T-helper 17 cell (primary cell): Measurements from ENCODE around the gene SHC3. TPM values are rescaled to one million over a fixed set of nuclear protein-coding genes. Genes with fewer than 3 reads are reported as not detected.

Source experiments
- ATAC-seq: fragments of 150-1000 bp; cut with Tn5 transposase; 2 replicates; pipeline ENCODE4 v1.10.0; 2021; ENCODE audit warnings: mild to moderate bottlenecking, moderate library complexity
- DNase-seq, 3 donors: peaks; one replicate each; pipeline versions ENCODE4 v3.0.0 to v3.0.0-alpha.2; 2020 to 2021
- H3K9me3 ChIP-seq: one replicate; pipeline ENCODE4 v1.7.0; 2013; ENCODE audit warnings: low read length, mild to moderate bottlenecking; ENCODE audit not compliant: control insufficient read depth, poor library complexity, severe bottlenecking
- H3K27ac Mint-ChIP-seq: one replicate; pipeline ENCODE4 v1.8.0; 2022; ENCODE audit warnings: mild to moderate bottlenecking, moderate library complexity, mixed read lengths
- H3K27me3 Mint-ChIP-seq: one replicate; pipeline ENCODE4 v1.8.0; 2022; ENCODE audit warnings: mixed read lengths
- H3K36me3 Mint-ChIP-seq: one replicate; pipeline ENCODE4 v1.8.0; 2022; ENCODE audit warnings: low read depth, mixed read lengths
- H3K4me1 Mint-ChIP-seq: one replicate; pipeline ENCODE4 v1.8.0; 2022; ENCODE audit warnings: mild to moderate bottlenecking, mixed read lengths
- H3K4me3 Mint-ChIP-seq: one replicate; pipeline ENCODE4 v1.8.0; 2022; ENCODE audit warnings: mild to moderate bottlenecking, moderate library complexity, mixed read lengths
- total RNA-seq, 4 donors: library from RNA in 2 of 4; stranded (reverse) in 2 of 4; gene quantifications; one replicate each; pipeline ENCODE4 v1.2.3 and lab custom pipeline; 2022 to 2026

The SHC3 gene
- total RNA-seq, 2 donors from 2014 or later: not detected

DNA sequence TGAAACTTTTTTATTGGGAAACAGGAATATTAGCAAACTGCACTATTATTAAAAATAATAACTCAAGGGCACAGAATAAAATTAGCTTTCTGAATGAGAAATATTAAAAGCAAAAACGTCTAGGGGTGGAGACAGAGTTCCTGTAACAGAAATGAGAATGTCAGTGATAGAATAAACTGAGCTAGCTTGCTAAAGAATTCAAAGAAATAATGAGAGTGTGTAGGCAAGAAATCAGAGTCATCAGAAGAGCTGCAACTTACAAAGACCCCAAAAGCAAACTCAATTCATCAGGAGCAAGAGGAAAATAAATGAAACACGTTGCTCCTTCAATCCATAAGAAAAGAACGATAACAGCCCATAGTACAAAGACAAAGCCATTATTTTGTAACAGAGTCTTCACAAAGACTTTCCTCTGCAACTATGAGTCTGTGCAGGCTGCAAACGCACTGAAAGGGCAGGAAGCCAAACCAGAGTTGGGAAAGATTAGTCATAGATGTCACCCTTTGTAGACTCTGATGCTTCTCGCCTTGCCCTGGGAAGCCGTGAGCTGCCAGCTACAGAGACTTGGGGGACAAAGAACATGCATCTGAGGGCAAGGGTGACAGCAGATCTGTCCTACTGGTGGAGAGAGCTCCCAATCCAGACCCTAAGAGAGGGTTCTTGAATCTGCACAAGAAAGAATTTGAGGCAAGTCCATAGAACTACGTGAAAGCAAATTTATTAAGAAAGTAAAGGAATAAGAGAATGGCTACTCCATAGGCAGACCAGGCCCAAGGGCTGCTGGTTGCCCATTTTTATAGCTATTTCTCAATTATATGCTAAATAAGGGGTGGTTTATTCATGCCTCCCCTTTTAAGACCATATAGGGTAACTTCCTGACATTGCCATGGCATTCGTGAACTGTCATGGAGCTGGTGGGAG lies 40.8 kb downstream of the SHC3 start:
- H3K4me3 Mint-ChIP-seq: no peak overlapping the region
- DNase-seq: no peak
- peaks cover 15% of the 10 kb centered on the region for H3K27me3 Mint-ChIP-seq
- H3K9me3 ChIP-seq: no peaks in the 10 kb centered on the region
- no peak for ATAC-seq
- H3K4me1 Mint-ChIP-seq: no peaks in the 10 kb centered on the region
- H3K27ac Mint-ChIP-seq: no peak overlapping the region
- no peaks in the 10 kb centered on the region for H3K36me3 Mint-ChIP-seq

DNA sequence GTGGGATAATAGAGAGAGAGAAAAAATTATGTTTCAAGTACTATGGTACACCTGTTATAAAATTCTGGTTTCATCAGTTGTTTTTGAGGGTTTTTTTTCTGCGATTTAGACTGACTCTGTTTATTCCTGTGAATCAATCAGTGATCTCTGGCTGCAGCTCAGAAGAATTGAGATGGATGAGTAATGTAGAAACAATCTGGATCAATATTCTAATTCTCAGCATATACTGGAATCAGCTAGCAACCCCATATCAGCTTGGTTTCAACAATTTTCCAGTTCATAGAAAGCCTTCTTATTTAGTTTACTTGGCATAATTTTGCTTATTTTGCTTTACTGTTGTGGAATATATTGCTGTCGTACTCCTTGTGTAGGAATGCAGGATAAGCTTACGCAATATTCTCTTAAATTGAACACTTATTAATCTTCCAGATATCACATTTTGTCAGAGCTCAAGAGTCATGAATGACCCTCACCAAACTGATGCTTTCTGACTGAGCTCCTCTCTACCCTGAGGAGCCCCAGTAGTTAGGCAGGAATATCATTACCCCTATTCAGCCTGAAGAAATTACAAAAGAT lies 42.9 kb downstream of the SHC3 start:
- Mint-ChIP-seq H3K4me1 (no peaks in the 10 kb centered on the region), H3K27ac (no peak overlapping the region), H3K27me3 (peaks cover 8% of the 10 kb centered on the region), H3K36me3 (no peaks in the 10 kb centered on the region), H3K4me3 (no peak overlapping the region)
- no peaks in the 10 kb centered on the region for H3K9me3 ChIP-seq
- DNase-seq (no peak), ATAC-seq (no peak)

DNA sequence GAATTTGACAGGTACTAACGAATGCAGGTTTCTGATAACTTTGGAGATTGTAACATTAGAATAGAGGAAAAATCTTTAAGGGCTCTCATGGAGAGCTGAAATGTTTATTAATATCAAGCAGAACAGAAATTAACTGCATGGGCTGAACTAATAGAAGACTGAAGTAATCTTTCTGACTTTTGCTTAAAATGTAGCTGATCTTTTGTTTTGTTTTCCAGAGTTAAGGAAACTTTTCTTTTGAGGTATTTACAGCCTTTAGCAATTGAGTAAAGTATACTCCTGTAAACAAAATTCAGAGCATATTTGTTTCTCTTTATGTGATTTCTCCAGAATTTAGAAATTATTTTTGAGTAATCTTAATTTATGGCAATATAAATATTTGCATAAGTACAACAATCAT lies 43.9 kb downstream of the SHC3 start:
- no peaks in the 10 kb centered on the region for H3K9me3 ChIP-seq
- ATAC-seq: no peak
- Mint-ChIP-seq H3K4me3 (no peak overlapping the region), H3K36me3 (no peaks in the 10 kb centered on the region), H3K27ac (no peak overlapping the region), H3K27me3 (peaks cover 3% of the 10 kb centered on the region), H3K4me1 (no peaks in the 10 kb centered on the region)
- DNase-seq: no peak

DNA sequence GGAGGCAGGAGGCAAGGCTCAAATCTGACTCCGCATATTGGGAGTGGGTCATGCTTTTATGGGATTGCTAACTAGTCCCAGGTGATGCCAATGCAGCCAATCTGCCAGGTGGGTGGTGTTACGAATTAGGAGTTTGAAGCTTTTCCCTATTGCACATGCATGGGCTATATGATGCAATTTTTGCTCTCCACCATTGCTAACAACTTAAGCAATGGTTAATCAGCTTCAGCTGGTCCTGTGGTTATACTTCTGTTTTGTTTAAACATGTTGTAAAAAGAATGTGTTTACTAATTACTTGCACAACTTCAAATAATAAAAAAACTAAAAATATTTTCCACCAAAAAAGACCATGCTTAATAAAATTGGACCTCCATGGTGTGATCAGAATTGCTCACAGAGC lies 55.7 kb downstream of the SHC3 start:
- Mint-ChIP-seq H3K27me3 (no peaks in the 10 kb centered on the region), H3K4me3 (no peak overlapping the region), H3K27ac (no peak overlapping the region), H3K4me1 (no peaks in the 10 kb centered on the region), H3K36me3 (peaks cover 2% of the 10 kb centered on the region)
- H3K9me3 ChIP-seq: no peaks in the 10 kb centered on the region
- DNase-seq (no peak), ATAC-seq (no peak)

DNA sequence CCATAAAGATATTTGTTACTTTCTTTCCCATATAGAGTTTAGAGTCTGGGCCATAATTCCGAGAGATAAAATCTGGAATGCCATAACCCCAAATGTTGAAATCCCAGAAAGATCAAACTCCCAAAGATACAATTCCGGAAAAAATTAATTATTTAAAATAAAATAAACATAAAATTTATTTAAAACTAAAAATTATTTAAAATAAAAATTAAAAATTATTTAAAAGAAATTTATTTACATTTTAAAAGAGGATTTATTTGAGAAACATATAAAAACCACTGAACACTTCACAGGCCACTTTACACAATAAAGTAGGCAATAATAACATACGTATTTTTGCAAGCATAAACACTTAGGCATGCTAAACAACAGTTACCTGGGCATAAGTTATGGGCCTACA lies 57.9 kb downstream of the SHC3 start:
- no peaks in the 10 kb centered on the region for H3K9me3 ChIP-seq
- no peaks in the 10 kb centered on the region for H3K4me1 Mint-ChIP-seq
- H3K36me3 Mint-ChIP-seq: peaks cover 2% of the 10 kb centered on the region
- DNase-seq: no peak
- no peak overlapping the region for H3K4me3 Mint-ChIP-seq
- no peak overlapping the region for H3K27ac Mint-ChIP-seq
- H3K27me3 Mint-ChIP-seq: no peaks in the 10 kb centered on the region
- no peak for ATAC-seq

DNA sequence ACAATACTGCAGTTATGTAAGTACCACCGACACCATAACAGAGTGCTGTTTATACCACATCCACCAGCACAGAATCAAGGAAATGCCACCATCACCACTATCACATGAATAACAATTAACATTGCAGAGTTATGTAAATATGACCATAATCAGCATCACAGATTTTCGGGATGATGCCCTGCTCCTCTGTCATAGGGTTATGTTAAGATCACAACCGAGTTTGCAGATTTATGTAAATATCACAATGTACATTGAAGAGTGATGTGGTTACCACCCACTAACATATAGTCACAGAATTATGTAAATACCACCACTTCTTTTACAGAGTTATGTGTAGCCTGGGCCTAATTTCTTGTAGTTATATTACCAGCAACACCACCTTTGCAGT lies 61.8 kb downstream of the SHC3 start:
- H3K4me1 Mint-ChIP-seq: no peaks in the 10 kb centered on the region
- no peak overlapping the region for H3K27ac Mint-ChIP-seq
- peaks cover 2% of the 10 kb centered on the region for H3K36me3 Mint-ChIP-seq
- H3K27me3 Mint-ChIP-seq: peaks cover 5% of the 10 kb centered on the region
- DNase-seq: no peak
- H3K9me3 ChIP-seq: no peaks in the 10 kb centered on the region
- ATAC-seq: no peak
- no peak overlapping the region for H3K4me3 Mint-ChIP-seq

DNA sequence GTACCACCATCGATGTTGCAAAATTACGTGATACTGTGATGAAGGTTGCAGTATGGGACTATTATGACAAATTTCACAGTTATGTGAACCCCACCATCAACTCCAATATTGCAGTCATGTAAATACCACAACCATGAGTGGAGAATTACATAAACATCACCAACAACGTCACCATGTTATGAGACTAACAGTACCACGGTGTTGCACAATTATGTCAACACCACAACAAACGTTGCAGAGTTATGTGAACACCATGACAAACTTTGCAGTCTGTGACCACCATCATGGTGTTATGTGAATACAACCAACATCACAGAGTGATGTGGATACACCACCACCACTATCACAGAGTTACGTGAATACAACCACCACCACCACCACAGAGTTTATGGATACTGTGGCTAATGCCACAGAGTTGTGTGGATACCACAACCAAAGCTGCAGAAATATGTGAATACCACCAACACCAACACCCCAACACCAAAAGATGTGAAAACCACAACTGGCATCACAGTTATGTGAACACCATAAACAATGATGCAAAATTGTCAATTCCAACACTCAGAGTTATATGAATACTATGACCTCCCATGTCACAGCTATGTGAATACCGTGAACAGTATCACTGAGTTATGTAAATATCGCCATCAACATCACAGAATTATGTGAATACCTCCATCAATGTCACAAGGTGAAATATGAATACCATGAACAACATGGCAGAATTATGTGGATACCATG lies 62.4 kb downstream of the SHC3 start:
- H3K27me3 Mint-ChIP-seq: peaks cover 7% of the 10 kb centered on the region
- H3K4me3 Mint-ChIP-seq: no peak overlapping the region
- no peak overlapping the region for H3K27ac Mint-ChIP-seq
- peaks cover 2% of the 10 kb centered on the region for H3K36me3 Mint-ChIP-seq
- no peak for DNase-seq
- H3K9me3 ChIP-seq: no peaks in the 10 kb centered on the region
- H3K4me1 Mint-ChIP-seq: no peaks in the 10 kb centered on the region
- ATAC-seq: no peak

DNA sequence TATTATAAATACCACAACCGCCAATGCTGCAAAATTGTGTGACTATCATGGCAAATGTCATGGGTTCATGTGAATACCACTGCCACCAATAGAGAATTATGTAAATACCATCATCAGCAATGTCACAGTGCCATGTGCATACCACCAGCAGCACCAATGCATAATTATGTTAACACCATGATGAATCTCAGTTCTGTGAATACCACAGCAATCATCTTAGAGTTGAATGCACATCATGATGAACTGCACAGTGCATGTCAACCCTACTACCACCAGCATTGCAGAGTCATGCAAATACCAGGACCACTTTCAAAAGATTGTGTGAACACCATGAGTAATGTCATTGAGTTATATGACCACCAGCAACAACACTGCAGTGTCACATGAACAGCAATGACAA lies 63.2 kb downstream of the SHC3 start:
- H3K27ac Mint-ChIP-seq: no peak overlapping the region
- no peak overlapping the region for H3K4me3 Mint-ChIP-seq
- H3K36me3 Mint-ChIP-seq: peaks cover 2% of the 10 kb centered on the region
- H3K4me1 Mint-ChIP-seq: no peaks in the 10 kb centered on the region
- ATAC-seq: no peak
- no peak for DNase-seq
- H3K9me3 ChIP-seq: no peaks in the 10 kb centered on the region
- peaks cover 13% of the 10 kb centered on the region for H3K27me3 Mint-ChIP-seq

DNA sequence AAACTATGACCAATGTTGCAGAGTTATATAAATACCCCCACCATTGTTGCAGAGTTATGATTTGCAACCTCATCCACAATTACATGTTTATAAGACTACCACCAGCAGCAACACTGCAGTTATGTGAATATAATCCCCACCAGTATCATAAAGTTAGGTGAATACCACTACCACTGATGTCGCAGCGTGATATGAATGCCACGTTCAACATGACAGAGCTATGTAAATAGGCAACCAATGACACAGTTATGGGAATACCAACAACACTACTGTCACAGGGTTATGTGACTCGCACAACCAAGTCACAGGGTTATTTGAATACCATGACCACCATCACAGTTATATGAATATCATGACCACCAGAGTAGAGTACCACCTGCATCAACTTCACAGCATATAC lies 63.9 kb downstream of the SHC3 start:
- no peaks in the 10 kb centered on the region for H3K9me3 ChIP-seq
- DNase-seq (no peak), ATAC-seq (no peak)
- H3K36me3 Mint-ChIP-seq: peaks cover 2% of the 10 kb centered on the region
- no peak overlapping the region for H3K27ac Mint-ChIP-seq
- no peaks in the 10 kb centered on the region for H3K4me1 Mint-ChIP-seq
- H3K4me3 Mint-ChIP-seq: no peak overlapping the region
- peaks cover 13% of the 10 kb centered on the region for H3K27me3 Mint-ChIP-seq

DNA sequence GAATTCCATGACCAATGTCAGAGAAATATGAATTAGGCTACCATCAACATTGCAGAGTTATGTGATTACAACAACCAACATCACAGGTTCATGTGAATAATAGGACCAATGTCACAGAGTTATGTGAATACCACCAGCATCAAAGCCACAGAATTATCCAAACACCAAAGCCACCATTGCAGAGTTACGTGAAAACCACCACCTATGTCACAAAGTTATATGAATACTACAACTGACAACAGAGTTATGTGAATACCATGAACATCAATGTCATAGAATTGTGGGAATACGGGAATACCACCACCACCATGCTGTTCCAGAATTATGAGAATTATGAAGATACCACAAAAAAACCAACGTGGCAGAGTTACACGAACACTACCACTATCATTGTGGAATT lies 64.8 kb downstream of the SHC3 start:
- peaks cover 2% of the 10 kb centered on the region for H3K36me3 Mint-ChIP-seq
- peaks cover 13% of the 10 kb centered on the region for H3K27me3 Mint-ChIP-seq
- no peak overlapping the region for H3K27ac Mint-ChIP-seq
- no peak overlapping the region for H3K4me3 Mint-ChIP-seq
- no peaks in the 10 kb centered on the region for H3K9me3 ChIP-seq
- no peaks in the 10 kb centered on the region for H3K4me1 Mint-ChIP-seq
- DNase-seq: no peak
- no peak for ATAC-seq

DNA sequence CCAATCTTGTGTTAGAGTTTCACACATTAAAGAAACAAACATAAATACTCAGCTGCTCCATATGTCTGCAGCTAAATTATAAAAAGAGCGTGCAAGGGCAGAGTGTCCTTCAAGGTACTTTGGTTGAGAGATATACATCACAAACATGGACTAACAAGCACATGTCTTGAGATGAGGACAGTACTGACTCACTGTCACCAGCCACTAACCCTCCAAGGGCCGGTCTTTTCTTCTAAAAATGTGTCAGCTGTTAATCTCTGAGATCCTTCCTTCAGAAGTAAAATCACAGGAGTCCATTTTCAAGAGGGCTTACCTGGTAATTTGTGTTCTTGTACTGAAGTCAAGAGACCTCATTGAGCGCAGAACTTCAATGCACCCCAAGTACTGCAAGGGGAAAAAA lies 66.4 kb downstream of the SHC3 start:
- H3K36me3 Mint-ChIP-seq: no peaks in the 10 kb centered on the region
- DNase-seq (no peak), ATAC-seq (no peak)
- H3K9me3 ChIP-seq: no peaks in the 10 kb centered on the region
- no peak overlapping the region for H3K27ac Mint-ChIP-seq
- no peaks in the 10 kb centered on the region for H3K4me1 Mint-ChIP-seq
- H3K27me3 Mint-ChIP-seq: peaks cover 19% of the 10 kb centered on the region
- no peak overlapping the region for H3K4me3 Mint-ChIP-seq

DNA sequence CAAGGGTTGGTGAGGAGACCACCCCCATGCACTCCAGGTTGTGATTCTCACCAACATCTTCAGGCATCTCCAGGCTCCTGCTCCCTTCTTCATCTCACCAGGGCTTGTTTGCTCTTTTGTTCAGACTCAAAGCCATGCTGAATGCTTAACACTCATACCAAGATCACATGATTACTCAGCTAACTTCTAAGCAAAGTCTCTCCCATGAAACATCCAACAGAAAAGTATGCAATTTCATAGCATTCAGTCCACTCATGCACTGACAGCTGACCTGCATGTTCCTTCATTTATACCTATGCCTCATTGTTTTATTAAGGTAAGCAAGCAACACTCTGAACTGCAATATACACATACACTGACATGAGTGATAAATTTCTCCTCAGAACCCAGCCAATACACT lies 69.0 kb downstream of the SHC3 start:
- no peak for ATAC-seq
- Mint-ChIP-seq H3K27me3 (peaks cover 29% of the 10 kb centered on the region), H3K27ac (no peak overlapping the region), H3K36me3 (no peaks in the 10 kb centered on the region), H3K4me1 (no peaks in the 10 kb centered on the region), H3K4me3 (no peak overlapping the region)
- DNase-seq: no peak
- no peaks in the 10 kb centered on the region for H3K9me3 ChIP-seq

DNA sequence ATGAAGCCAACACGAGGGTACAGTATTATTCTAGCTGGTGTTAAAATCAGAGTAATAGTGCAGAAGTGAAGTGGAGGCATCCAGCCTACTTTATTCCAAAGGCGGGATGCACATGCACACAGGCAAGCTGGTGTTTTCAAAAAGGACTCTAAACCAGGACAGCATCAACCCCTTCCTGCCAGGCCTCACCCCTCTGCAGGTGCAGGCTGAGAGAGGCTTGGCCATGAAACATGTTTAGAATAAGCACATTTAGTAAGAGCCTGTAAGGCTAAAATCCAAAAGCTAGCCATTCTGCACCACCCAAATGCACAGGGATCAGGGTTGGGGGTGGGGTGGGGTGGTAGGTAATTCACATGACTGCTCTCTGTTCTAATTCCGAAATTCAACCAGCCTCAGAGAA lies 71.2 kb downstream of the SHC3 start:
- H3K4me3 Mint-ChIP-seq: no peak overlapping the region
- peaks cover 38% of the 10 kb centered on the region for H3K27me3 Mint-ChIP-seq
- DNase-seq: no peak
- no peak for ATAC-seq
- H3K9me3 ChIP-seq: no peaks in the 10 kb centered on the region
- H3K36me3 Mint-ChIP-seq: peaks cover 3% of the 10 kb centered on the region
- H3K27ac Mint-ChIP-seq: no peak overlapping the region
- H3K4me1 Mint-ChIP-seq: no peaks in the 10 kb centered on the region
